ENCODE results near the gene NAALADL2.

Gene NAALADL2

DNA sequence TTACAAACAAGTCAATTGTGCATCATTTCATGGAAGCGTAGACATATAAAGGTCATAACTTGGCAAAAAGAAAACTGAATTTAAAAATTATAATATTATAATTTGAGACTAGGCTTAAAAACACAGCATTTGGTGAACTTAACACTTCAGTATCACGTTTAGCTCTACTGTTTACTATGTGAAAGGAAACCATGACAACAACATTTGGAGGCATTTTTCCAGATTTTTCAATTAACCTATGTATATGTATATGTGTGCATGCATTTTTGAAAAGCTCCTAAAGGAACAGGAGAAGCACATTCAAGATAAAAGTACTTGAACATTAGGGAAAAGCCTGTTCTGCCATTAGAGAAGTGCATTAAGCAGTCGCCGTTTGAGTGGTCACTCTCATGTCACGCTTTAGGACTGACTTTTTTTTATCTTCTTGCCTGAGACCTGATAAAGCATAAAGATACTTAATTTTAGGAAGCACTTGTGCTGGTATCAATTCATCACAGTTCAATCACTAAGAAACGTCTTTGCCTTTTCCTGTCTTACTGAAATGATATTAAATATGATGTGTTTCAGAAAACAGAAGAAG lies 156.0 kb downstream of the NAALADL2 start:
- H4K20me1 ChIP-seq (ENCODE audit: low read depth, low read length), result no peaks in the 10 kb centered on the region
- no peaks in the 10 kb centered on the region for H3K36me3 ChIP-seq (ENCODE audit: low read length)
- H3K4me2 ChIP-seq (ENCODE audit: low read depth, low read length, poor library complexity, severe bottlenecking), result no peak overlapping the region
- no peak overlapping the region for H3K4me3 ChIP-seq (ENCODE audit: insufficient read depth, low read length, poor library complexity, severe bottlenecking)
- no peaks in the 10 kb centered on the region for H3F3A ChIP-seq (ENCODE audit: insufficient read depth)
- H3K27ac ChIP-seq (ENCODE audit: low read depth, low read length), result no peak overlapping the region
- no peaks in the 10 kb centered on the region for H3K9me3 ChIP-seq (ENCODE audit: insufficient read depth, low read length)
- H3K79me2 ChIP-seq (ENCODE audit: insufficient read depth, low read length), result no peaks in the 10 kb centered on the region
- no peaks in the 10 kb centered on the region for H3K27me3 ChIP-seq (ENCODE audit: low read length)
- TF ChIP-seq, protein P1, sequence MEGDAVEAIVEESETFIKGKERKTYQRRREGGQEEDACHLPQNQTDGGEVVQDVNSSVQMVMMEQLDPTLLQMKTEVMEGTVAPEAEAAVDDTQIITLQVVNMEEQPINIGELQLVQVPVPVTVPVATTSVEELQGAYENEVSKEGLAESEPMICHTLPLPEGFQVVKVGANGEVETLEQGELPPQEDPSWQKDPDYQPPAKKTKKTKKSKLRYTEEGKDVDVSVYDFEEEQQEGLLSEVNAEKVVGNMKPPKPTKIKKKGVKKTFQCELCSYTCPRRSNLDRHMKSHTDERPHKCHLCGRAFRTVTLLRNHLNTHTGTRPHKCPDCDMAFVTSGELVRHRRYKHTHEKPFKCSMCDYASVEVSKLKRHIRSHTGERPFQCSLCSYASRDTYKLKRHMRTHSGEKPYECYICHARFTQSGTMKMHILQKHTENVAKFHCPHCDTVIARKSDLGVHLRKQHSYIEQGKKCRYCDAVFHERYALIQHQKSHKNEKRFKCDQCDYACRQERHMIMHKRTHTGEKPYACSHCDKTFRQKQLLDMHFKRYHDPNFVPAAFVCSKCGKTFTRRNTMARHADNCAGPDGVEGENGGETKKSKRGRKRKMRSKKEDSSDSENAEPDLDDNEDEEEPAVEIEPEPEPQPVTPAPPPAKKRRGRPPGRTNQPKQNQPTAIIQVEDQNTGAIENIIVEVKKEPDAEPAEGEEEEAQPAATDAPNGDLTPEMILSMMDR (IDR thresholded peaks at IDR 0.05; ENCODE audit: insufficient read depth, low read length, poor library complexity, severe bottlenecking), result no peak
- no peak for TF ChIP-seq EZH2phosphoT487 (conservative IDR thresholded peaks at IDR 0.05; ENCODE audit: low read length)
- no peak overlapping the region for H2AFZ ChIP-seq (ENCODE audit: low read depth, low read length, severe bottlenecking)
- no peaks in the 10 kb centered on the region for H3K9me2 ChIP-seq (replicated peaks; ENCODE audit: insufficient read depth, low read length)
- H3K9ac ChIP-seq (ENCODE audit: low read length), result no peak overlapping the region

DNA sequence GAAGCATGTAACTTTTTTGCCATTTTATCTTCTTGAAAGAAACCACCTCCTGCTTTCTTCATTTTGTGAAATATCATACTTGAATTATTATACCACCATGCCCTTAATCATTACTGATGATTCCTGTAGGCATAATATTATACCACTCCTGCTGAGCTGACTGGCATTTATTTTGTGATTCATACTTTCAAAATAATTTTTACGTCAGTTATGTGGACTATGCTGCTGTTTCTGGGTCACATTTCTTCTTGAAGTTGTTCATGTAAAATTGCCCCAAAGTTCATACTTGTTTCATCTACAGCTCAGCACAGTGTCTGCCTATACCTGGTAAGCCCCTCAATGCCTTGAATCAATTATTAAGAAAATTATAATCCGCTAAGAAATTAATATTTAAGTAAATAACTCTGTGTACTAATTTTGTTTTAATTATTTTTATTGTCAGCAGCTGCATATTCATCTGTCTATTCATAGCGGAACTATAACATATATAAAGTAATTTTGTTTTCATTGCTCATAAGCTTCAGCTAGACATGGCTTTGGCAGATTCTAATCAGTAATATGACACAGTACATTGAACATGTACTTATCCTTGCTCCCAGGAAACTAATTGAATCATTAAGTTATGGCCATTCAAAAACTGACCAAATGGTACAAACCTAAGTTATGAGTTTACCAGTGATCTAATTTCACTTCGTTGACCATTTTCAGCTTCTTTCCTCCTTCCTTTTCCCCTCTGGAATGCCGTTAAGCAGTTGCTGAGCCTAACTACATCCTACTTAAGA lies 160.0 kb downstream of the NAALADL2 start:
- Histone ChIP-seq H3K79me2 (ENCODE audit: insufficient read depth, low read length) (no peaks in the 10 kb centered on the region), H3K9ac (ENCODE audit: low read length) (no peak overlapping the region), H2AFZ (ENCODE audit: low read depth, low read length, severe bottlenecking) (no peak overlapping the region), H3K4me3 (ENCODE audit: insufficient read depth, low read length, poor library complexity, severe bottlenecking) (no peak overlapping the region), H3K9me2 (replicated peaks; ENCODE audit: insufficient read depth, low read length) (no peaks in the 10 kb centered on the region), H3K27me3 (ENCODE audit: low read length) (no peaks in the 10 kb centered on the region), H3K4me2 (ENCODE audit: low read depth, low read length, poor library complexity, severe bottlenecking) (no peak overlapping the region), H3K36me3 (ENCODE audit: low read length) (no peaks in the 10 kb centered on the region), H3K9me3 (ENCODE audit: insufficient read depth, low read length) (no peaks in the 10 kb centered on the region), H3F3A (ENCODE audit: insufficient read depth) (no peaks in the 10 kb centered on the region), H4K20me1 (ENCODE audit: low read depth, low read length) (no peaks in the 10 kb centered on the region), H3K27ac (ENCODE audit: low read depth, low read length) (no peak overlapping the region)
- TF ChIP-seq, protein P1 (IDR thresholded peaks at IDR 0.05; ENCODE audit: insufficient read depth, low read length, poor library complexity, severe bottlenecking), result no peak
- no peak for TF ChIP-seq EZH2phosphoT487 (conservative IDR thresholded peaks at IDR 0.05; ENCODE audit: low read length)

DNA sequence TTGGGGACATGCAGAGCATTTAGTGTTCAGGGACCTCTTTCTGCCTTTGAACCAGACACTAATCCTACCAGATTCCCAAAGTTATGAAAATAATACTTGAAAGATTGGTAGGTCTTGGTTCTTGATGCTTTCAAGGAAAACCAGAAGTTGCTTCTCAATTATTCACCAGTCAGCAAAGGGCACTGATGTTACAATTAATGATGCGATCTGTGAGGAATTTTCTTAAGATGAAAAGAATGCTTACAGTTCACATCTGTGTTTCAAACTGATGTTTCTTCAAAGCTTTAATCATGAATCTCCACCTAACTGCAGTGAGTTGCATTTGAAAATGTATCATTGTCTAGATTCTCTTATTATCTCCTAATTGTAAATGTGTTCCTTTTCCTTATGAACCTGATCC lies 161.0 kb downstream of the NAALADL2 start:
- Histone ChIP-seq H3K9ac (ENCODE audit: low read length) (no peak overlapping the region), H2AFZ (ENCODE audit: low read depth, low read length, severe bottlenecking) (no peak overlapping the region), H3K9me3 (ENCODE audit: insufficient read depth, low read length) (no peaks in the 10 kb centered on the region), H3K9me2 (replicated peaks; ENCODE audit: insufficient read depth, low read length) (no peaks in the 10 kb centered on the region), H3F3A (ENCODE audit: insufficient read depth) (no peaks in the 10 kb centered on the region), H3K79me2 (ENCODE audit: insufficient read depth, low read length) (no peaks in the 10 kb centered on the region), H3K4me3 (ENCODE audit: insufficient read depth, low read length, poor library complexity, severe bottlenecking) (no peak overlapping the region), H3K27ac (ENCODE audit: low read depth, low read length) (no peak overlapping the region), H4K20me1 (ENCODE audit: low read depth, low read length) (no peaks in the 10 kb centered on the region), H3K4me2 (ENCODE audit: low read depth, low read length, poor library complexity, severe bottlenecking) (no peak overlapping the region), H3K27me3 (ENCODE audit: low read length) (no peaks in the 10 kb centered on the region), H3K36me3 (ENCODE audit: low read length) (no peaks in the 10 kb centered on the region)
- no peak for TF ChIP-seq EZH2phosphoT487 (conservative IDR thresholded peaks at IDR 0.05; ENCODE audit: low read length)
- TF ChIP-seq, protein P1 (IDR thresholded peaks at IDR 0.05; ENCODE audit: insufficient read depth, low read length, poor library complexity, severe bottlenecking), result no peak
